ENCODE measurements around the gene DLST. TPM values are rescaled to one million over a fixed set of nuclear protein-coding genes. Genes with fewer than 3 reads are reported as not detected.

The DLST gene
- polyA plus RNA-seq, 3 donors = 6.7 to 76.5 (median 7.3) TPM

DNA sequence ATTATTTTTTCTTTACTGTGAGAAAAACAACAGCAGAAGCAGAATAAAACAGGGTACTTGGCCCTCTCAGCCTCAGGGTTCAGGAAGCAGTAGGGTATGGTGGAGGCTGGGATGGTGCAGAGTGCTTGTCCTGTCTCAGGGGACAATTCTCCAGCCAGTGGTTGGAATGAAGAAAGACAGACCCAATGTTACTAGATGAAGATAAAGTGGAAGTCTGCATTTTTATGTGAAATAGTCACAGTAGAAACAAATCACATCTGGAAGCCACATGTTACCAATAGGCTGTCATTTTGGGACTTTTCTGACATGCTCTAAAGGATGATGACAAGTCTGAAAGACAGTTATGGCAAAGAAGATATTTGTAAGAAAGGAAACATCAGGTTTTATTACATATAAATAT, 38.1 kb upstream of the DLST start:
- peaks cover 6 to 14% of the 10 kb centered on the region in 2 donors for H3K36me3 Mint-ChIP-seq
- no peaks in the 10 kb centered on the region for H3K9me3 ChIP-seq (replicated peaks in 1 of 2; ENCODE audit: control insufficient read depth in 1 of 2, insufficient read depth in 1 of 2, low read length in 2 of 2)
- TF ChIP-seq, protein P1, sequence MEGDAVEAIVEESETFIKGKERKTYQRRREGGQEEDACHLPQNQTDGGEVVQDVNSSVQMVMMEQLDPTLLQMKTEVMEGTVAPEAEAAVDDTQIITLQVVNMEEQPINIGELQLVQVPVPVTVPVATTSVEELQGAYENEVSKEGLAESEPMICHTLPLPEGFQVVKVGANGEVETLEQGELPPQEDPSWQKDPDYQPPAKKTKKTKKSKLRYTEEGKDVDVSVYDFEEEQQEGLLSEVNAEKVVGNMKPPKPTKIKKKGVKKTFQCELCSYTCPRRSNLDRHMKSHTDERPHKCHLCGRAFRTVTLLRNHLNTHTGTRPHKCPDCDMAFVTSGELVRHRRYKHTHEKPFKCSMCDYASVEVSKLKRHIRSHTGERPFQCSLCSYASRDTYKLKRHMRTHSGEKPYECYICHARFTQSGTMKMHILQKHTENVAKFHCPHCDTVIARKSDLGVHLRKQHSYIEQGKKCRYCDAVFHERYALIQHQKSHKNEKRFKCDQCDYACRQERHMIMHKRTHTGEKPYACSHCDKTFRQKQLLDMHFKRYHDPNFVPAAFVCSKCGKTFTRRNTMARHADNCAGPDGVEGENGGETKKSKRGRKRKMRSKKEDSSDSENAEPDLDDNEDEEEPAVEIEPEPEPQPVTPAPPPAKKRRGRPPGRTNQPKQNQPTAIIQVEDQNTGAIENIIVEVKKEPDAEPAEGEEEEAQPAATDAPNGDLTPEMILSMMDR (IDR thresholded peaks at IDR 0.05) = no peak
- no peak overlapping the region for H2AFZ ChIP-seq (ENCODE audit: insufficient read depth, low read depth, low read length, poor library complexity, severe bottlenecking)
- H3K27me3 Mint-ChIP-seq (ENCODE audit: low read depth in 3 of 3) = no peaks in the 10 kb centered on the region
- DNase-seq = no peak
- intact Hi-C loops (cut with micrococcal nuclease) = no loop called here
- H3K27me3 ChIP-seq (ENCODE audit: control insufficient read depth in 2 of 2, insufficient read depth in 2 of 2, low read length in 2 of 2) = no peaks in the 10 kb centered on the region
- H3K9me3 Mint-ChIP-seq = no peaks in the 10 kb centered on the region
- H3K4me2 ChIP-seq (replicated peaks; ENCODE audit: extremely low read depth, low read length, poor library complexity, severe bottlenecking) = no peak overlapping the region
- H3K79me2 ChIP-seq (ENCODE audit: insufficient read depth, low read length) = no peaks in the 10 kb centered on the region
- H3K27ac Mint-ChIP-seq = no peak overlapping the region
- H3K4me1 Mint-ChIP-seq = peaks cover 15% of the 10 kb centered on the region
- H3K9ac ChIP-seq (ENCODE audit: insufficient read depth, low read length, poor library complexity, severe bottlenecking) = no peak overlapping the region
- H3K4me3 ChIP-seq (replicated peaks in 1 of 3; ENCODE audit: low read depth in 2 of 3, low read length in 3 of 3) = no peak overlapping the region
- peaks cover 5 to 16% of the 10 kb centered on the region in 2 donors for H3K36me3 ChIP-seq (replicated peaks in 1 of 2; ENCODE audit: control insufficient read depth in 1 of 2, insufficient read depth in 2 of 2, low read length in 2 of 2)
- H3K4me3 Mint-ChIP-seq = no peak overlapping the region
- no peaks in the 10 kb centered on the region for H4K20me1 ChIP-seq (ENCODE audit: insufficient read depth, low read length)
- no peak overlapping the region for H3K27ac ChIP-seq (ENCODE audit: low read depth in 1 of 2, low read length in 2 of 2)
- H3K4me1 ChIP-seq (ENCODE audit: control insufficient read depth in 1 of 2, insufficient read depth in 2 of 2, low read length in 2 of 2) = peaks cover 14 to 18% of the 10 kb centered on the region in 2 donors

DNA sequence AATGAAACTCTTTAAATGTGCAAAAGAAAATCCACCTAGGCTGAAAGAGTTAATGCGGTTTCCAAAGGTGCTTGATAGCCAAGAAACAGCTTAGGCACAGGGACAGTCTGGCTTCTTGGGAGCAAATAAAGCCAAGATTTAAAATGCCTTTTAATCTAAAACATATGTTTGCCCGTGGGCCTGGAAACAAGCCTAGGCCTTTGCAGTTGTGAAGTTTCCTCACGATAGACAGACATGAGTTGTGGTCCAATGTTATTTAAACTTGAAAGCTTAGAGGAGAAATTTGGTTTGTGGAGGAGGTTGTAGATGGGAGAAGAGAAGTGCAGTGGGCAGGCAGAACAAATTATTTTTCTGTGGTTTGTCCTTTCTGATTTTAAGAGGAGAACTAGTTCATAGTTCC, 35.5 kb upstream of the DLST start:
- no peaks in the 10 kb centered on the region for H3K79me2 ChIP-seq (ENCODE audit: insufficient read depth, low read length)
- no peak overlapping the region for H3K4me2 ChIP-seq (replicated peaks; ENCODE audit: extremely low read depth, low read length, poor library complexity, severe bottlenecking)
- Mint-ChIP-seq H3K4me3 (no peak overlapping the region), H3K27ac (peak overlapping the region in 1 of 7 donors; percentile 0), H3K9me3 (no peaks in the 10 kb centered on the region), H3K27me3 (ENCODE audit: low read depth in 3 of 3) (no peaks in the 10 kb centered on the region), H3K4me1 (peaks cover 11% of the 10 kb centered on the region), H3K36me3 (no peaks in the 10 kb centered on the region)
- no peak overlapping the region for H3K27ac ChIP-seq (ENCODE audit: low read depth in 1 of 2, low read length in 2 of 2)
- WGBS (ENCODE audit: insufficient coverage) = 94% methylated on average over 2 of the region's 3 CpGs
- intact Hi-C loops (cut with micrococcal nuclease) = no loop called here
- no peak overlapping the region for H2AFZ ChIP-seq (ENCODE audit: insufficient read depth, low read depth, low read length, poor library complexity, severe bottlenecking)
- TF ChIP-seq, protein P1 (IDR thresholded peaks at IDR 0.05) = no peak
- no peak overlapping the region for H3K9ac ChIP-seq (ENCODE audit: insufficient read depth, low read length, poor library complexity, severe bottlenecking)
- H3K4me1 ChIP-seq (ENCODE audit: control insufficient read depth in 1 of 2, insufficient read depth in 2 of 2, low read length in 2 of 2) = peaks cover 12 to 13% of the 10 kb centered on the region in 2 donors
- no peaks in the 10 kb centered on the region for H3K36me3 ChIP-seq (replicated peaks in 1 of 2; ENCODE audit: control insufficient read depth in 1 of 2, insufficient read depth in 2 of 2, low read length in 2 of 2)
- no peak for DNase-seq
- H3K4me3 ChIP-seq (replicated peaks in 1 of 3; ENCODE audit: low read depth in 2 of 3, low read length in 3 of 3) = no peak overlapping the region
- H3K9me3 ChIP-seq (replicated peaks in 1 of 2; ENCODE audit: control insufficient read depth in 1 of 2, insufficient read depth in 1 of 2, low read length in 2 of 2) = no peaks in the 10 kb centered on the region
- H4K20me1 ChIP-seq (ENCODE audit: insufficient read depth, low read length) = no peaks in the 10 kb centered on the region
- H3K27me3 ChIP-seq (ENCODE audit: control insufficient read depth in 2 of 2, insufficient read depth in 2 of 2, low read length in 2 of 2) = no peaks in the 10 kb centered on the region
